ENCODE measurements around the gene APOL4. TPM values are rescaled to one million over a fixed set of nuclear protein-coding genes. Genes with fewer than 3 reads are reported as not detected.
"Not testable (repeated sequence)": the region's sequence is repeated elsewhere in the genome, so short reads cannot be mapped to it uniquely, and the experiment has no call there.

Gene APOL4
- total and polyA plus RNA-seq, 3 donors from 2014 or later, result 0.55 to 4.3 (median 4.3) TPM

DNA sequence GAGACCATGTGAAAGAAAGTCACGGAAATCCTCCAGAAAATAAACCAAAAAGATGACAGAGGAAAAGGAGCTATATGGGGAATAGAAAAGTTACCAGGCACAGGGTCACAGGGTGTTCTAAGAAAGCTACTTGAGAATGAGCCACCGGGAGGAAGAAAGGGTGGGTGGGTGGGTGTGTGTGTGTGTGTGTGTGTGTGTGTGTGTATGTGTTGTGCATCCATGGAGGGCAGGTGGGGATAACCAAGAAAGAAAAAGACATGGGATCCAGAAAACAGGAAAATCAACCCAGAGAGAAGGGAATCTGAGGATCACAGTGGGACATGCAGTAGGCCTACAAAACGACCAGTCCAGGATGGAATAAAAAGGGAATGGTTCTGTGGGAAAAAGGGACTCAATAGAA, 34.0 kb upstream of the APOL4 start:
- no peaks in the 10 kb centered on the region for H3K27me3 ChIP-seq
- 85 to 88% methylated on average over 3 of the region's 3 CpGs for WGBS, 2 donors
- no peaks in the 10 kb centered on the region for H3K36me3 ChIP-seq (ENCODE audit: low read depth, missing control alignments)
- no peak overlapping the region for H3K27ac ChIP-seq
- intact Hi-C loops (cut with DNase I; ENCODE audit: low total_unique reads), result no loop called here
- no peak for DNase-seq
- H3K4me3 ChIP-seq, result no peak overlapping the region
- H3K9me3 ChIP-seq, result no peaks in the 10 kb centered on the region
- peaks cover 31% of the 10 kb centered on the region for H3K4me1 ChIP-seq
- TF ChIP-seq, protein P1, sequence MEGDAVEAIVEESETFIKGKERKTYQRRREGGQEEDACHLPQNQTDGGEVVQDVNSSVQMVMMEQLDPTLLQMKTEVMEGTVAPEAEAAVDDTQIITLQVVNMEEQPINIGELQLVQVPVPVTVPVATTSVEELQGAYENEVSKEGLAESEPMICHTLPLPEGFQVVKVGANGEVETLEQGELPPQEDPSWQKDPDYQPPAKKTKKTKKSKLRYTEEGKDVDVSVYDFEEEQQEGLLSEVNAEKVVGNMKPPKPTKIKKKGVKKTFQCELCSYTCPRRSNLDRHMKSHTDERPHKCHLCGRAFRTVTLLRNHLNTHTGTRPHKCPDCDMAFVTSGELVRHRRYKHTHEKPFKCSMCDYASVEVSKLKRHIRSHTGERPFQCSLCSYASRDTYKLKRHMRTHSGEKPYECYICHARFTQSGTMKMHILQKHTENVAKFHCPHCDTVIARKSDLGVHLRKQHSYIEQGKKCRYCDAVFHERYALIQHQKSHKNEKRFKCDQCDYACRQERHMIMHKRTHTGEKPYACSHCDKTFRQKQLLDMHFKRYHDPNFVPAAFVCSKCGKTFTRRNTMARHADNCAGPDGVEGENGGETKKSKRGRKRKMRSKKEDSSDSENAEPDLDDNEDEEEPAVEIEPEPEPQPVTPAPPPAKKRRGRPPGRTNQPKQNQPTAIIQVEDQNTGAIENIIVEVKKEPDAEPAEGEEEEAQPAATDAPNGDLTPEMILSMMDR (IDR thresholded peaks at IDR 0.05), result no peak
- TF ChIP-seq POLR2A (IDR thresholded peaks at IDR 0.05), result no peak

GRCh38 chr22:36234919-36235318, 33.3 kb upstream of the APOL4 start:
- H3K9me3 ChIP-seq, result no peaks in the 10 kb centered on the region
- no peaks in the 10 kb centered on the region for H3K36me3 ChIP-seq (ENCODE audit: low read depth, missing control alignments)
- H3K4me3 ChIP-seq, result no peak overlapping the region
- no peak overlapping the region for H3K27ac ChIP-seq
- intact Hi-C loops (cut with DNase I; ENCODE audit: low total_unique reads), result no loop called here
- DNase-seq, result no peak
- TF ChIP-seq, protein P1 (IDR thresholded peaks at IDR 0.05), result no peak
- H3K4me1 ChIP-seq, result peaks cover 31% of the 10 kb centered on the region
- no peaks in the 10 kb centered on the region for H3K27me3 ChIP-seq
- WGBS, 2 donors, result 69 to 81% methylated on average over 2 of the region's 2 CpGs

DNA sequence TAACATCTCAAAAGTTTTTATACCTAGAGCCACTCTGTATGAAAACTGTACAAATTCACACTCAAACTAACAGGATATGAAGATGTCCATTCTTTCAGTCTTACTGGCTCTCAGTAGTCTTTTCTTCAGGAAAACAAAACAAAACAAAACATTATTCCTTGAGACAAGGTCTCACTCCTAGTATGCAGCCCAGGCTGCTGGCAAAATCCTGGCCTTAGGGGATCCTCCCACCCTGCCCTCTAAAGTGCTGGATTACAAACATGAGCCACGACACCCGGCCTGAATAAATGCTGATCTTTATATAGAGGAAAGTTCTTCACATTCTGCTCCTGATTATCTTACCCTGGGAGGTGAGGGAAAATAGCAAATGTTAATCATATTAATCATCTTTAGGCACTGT, 32.6 kb upstream of the APOL4 start:
- no peak overlapping the region for H3K4me3 ChIP-seq
- no peak for DNase-seq
- no peaks in the 10 kb centered on the region for H3K27me3 ChIP-seq
- WGBS, 2 donors, result 31 to 37% methylated on average over 2 of the region's 2 CpGs
- H3K36me3 ChIP-seq (ENCODE audit: low read depth, missing control alignments), result no peaks in the 10 kb centered on the region
- H3K27ac ChIP-seq, result no peak overlapping the region
- intact Hi-C loops (cut with DNase I; ENCODE audit: low total_unique reads), result no loop called here
- TF ChIP-seq POLR2A (IDR thresholded peaks at IDR 0.05), result no peak
- TF ChIP-seq, protein P1 (IDR thresholded peaks at IDR 0.05), result no peak
- no peaks in the 10 kb centered on the region for H3K9me3 ChIP-seq
- peaks cover 26% of the 10 kb centered on the region for H3K4me1 ChIP-seq

DNA sequence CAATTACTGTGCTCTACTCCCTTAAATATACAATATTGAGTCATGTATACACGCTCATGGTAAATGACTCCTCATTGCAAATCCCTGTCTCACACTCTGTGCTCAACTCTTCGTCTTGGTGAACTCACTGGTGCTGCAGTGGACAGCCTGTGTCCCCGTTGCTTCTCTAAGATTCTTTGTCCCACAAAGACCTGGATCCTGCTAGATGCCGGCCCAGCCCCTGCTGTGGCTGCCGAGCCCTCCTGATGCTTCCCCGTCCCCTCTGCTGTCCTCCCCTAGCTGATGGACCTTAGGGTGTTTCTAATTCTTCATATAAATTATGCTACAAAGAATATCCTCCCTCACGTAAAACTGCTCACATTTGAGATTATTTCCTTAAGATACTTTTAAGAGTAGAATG, 32.2 kb upstream of the APOL4 start:
- intact Hi-C loops (cut with DNase I; ENCODE audit: low total_unique reads), result no loop called here
- no peaks in the 10 kb centered on the region for H3K36me3 ChIP-seq (ENCODE audit: low read depth, missing control alignments)
- no peak overlapping the region for H3K27ac ChIP-seq
- no peaks in the 10 kb centered on the region for H3K27me3 ChIP-seq
- H3K4me1 ChIP-seq, result peaks cover 26% of the 10 kb centered on the region
- no peak for DNase-seq
- no peak overlapping the region for H3K4me3 ChIP-seq
- TF ChIP-seq POLR2A (IDR thresholded peaks at IDR 0.05), result no peak
- TF ChIP-seq, protein P1 (IDR thresholded peaks at IDR 0.05), result no peak
- no peaks in the 10 kb centered on the region for H3K9me3 ChIP-seq
- 87 to 90% methylated on average over 7 of the region's 7 CpGs for WGBS, 2 donors

GRCh38 chr22:36232715-36233401, 31.2 kb upstream of the APOL4 start:
- no peak overlapping the region for H3K4me3 ChIP-seq
- no peak for TF ChIP-seq POLR2A (IDR thresholded peaks at IDR 0.05)
- TF ChIP-seq, protein P1 (IDR thresholded peaks at IDR 0.05), result no peak
- DNase-seq, result no peak
- 79 to 92% methylated on average over 10 to 13 of the region's 13 CpGs for WGBS, 2 donors
- no peaks in the 10 kb centered on the region for H3K36me3 ChIP-seq (ENCODE audit: low read depth, missing control alignments)
- H3K27ac ChIP-seq, result no peak overlapping the region
- H3K27me3 ChIP-seq, result no peaks in the 10 kb centered on the region
- intact Hi-C loops (cut with DNase I; ENCODE audit: low total_unique reads), result no loop called here
- no peaks in the 10 kb centered on the region for H3K9me3 ChIP-seq
- H3K4me1 ChIP-seq, result peaks cover 17% of the 10 kb centered on the region

- H3K9me3 ChIP-seq; H3K27ac ChIP-seq; H3K36me3 ChIP-seq (ENCODE audit: low read depth, missing control alignments); H3K4me3 ChIP-seq; DNase-seq; H3K27me3 ChIP-seq; intact Hi-C loops (cut with DNase I; ENCODE audit: low total_unique reads); H3K4me1 ChIP-seq: not testable (repeated sequence)
- 80 to 89% methylated on average over 5 of the region's 5 CpGs for WGBS, 2 donors
Measured at GRCh38 chr22:36231051-36231450, 29.4 kb upstream of the APOL4 start.

- H3K4me1 ChIP-seq; H3K36me3 ChIP-seq (ENCODE audit: low read depth, missing control alignments); H3K4me3 ChIP-seq; H3K27ac ChIP-seq; H3K9me3 ChIP-seq; intact Hi-C loops (cut with DNase I; ENCODE audit: low total_unique reads); H3K27me3 ChIP-seq; DNase-seq: not testable (repeated sequence)
- WGBS, 2 donors, result 91 to 100% methylated on average over 3 of the region's 3 CpGs
Measured at GRCh38 chr22:36229649-36230048, 28.0 kb upstream of the APOL4 start.

Data from testis (tissue), 3 donors.